ENCODE results near the gene PKD2L1. TPM values are rescaled to one million over a fixed set of nuclear protein-coding genes. Genes with fewer than 3 reads are reported as not detected.

The PKD2L1 gene
- total RNA-seq, 2 experiments from 2014 or later, result not detected

DNA sequence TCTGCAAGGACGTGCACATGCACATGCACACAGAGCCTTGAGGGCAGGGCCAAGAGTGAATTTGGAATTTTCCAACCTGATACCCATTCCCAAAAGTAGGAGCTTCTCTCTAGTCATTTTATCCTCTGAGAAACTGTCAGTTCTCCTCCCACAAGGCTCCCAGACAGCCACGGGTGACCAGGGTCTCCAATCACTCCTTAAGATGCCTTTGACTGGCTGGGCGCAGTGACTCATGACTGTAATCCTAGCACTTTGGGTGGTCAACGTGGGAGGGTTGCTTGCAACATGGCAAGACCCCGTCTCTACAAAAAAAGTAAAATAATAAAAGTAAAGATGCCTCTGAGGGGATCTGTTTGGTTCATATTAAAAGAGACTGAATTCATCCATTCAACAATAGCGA is 30.2 kb upstream of the PKD2L1 start:
- peaks cover 21% of the 10 kb centered on the region for H3K4me1 Mint-ChIP-seq
- no peak overlapping the region for H3K27ac Mint-ChIP-seq
- H3K4me3 Mint-ChIP-seq, result no peak overlapping the region
- H3K27me3 Mint-ChIP-seq, result no peaks in the 10 kb centered on the region
- peaks cover 75% of the 10 kb centered on the region for H3K36me3 Mint-ChIP-seq
- no peak for DNase-seq
- no peaks in the 10 kb centered on the region for H3K9me3 Mint-ChIP-seq

DNA sequence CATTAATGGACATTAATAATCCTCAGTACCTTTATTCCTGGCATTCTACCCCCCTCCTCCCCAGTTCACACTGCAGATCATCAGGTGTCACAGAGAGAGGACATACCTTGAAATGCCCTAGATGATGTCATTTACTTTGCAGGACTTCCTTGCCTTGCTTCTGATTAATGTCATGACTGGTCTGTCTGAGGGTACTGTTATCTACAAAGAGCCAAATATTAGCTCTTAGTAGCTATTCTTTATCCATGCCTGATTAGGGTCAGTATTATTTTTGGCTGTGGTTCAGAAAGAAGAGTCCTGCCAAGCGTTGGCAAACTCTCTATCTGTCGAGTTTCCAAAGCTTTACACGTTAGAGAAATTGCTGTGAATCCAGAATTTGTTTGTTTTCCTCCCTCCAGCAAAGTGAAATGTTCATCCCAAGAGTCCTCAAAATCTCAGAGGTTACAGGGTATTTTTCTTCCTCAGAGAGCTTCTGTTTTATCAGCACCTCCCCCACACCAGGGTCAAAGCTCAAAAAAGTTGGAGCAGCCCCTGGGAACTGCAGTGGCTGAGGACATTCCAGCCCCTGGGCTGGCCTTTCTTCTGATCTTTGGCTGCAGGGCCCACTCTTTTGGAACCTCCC is 29.6 kb upstream of the PKD2L1 start:
- no peaks in the 10 kb centered on the region for H3K27me3 Mint-ChIP-seq
- peaks cover 20% of the 10 kb centered on the region for H3K4me1 Mint-ChIP-seq
- no peaks in the 10 kb centered on the region for H3K9me3 Mint-ChIP-seq
- H3K27ac Mint-ChIP-seq, result no peak overlapping the region
- H3K36me3 Mint-ChIP-seq, result peaks cover 78% of the 10 kb centered on the region
- DNase-seq, result no peak
- H3K4me3 Mint-ChIP-seq, result no peak overlapping the region

DNA sequence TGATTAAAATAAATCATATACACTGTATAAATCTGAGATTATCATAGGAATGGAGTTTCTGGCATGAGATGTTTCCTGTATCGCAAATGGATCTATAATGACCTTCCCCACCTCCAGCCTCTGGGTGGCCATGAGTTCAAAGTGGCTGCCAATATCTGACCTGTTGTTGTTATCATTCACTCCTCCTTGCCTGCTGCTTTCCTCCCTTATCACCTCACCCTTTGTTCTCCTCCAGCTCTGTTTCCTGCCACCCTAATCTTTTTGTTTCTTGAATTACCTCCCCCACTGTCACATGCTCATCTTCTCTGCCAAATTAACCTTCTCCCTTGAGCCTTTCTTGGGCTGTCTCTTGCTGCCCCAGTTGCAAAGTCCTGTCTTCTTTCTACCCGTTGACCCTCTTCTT is 29.0 kb upstream of the PKD2L1 start:
- Mint-ChIP-seq H3K27me3 (no peaks in the 10 kb centered on the region), H3K9me3 (no peaks in the 10 kb centered on the region), H3K4me3 (no peak overlapping the region), H3K36me3 (peaks cover 79% of the 10 kb centered on the region), H3K27ac (no peak overlapping the region), H3K4me1 (peaks cover 20% of the 10 kb centered on the region)
- no peak for DNase-seq

DNA sequence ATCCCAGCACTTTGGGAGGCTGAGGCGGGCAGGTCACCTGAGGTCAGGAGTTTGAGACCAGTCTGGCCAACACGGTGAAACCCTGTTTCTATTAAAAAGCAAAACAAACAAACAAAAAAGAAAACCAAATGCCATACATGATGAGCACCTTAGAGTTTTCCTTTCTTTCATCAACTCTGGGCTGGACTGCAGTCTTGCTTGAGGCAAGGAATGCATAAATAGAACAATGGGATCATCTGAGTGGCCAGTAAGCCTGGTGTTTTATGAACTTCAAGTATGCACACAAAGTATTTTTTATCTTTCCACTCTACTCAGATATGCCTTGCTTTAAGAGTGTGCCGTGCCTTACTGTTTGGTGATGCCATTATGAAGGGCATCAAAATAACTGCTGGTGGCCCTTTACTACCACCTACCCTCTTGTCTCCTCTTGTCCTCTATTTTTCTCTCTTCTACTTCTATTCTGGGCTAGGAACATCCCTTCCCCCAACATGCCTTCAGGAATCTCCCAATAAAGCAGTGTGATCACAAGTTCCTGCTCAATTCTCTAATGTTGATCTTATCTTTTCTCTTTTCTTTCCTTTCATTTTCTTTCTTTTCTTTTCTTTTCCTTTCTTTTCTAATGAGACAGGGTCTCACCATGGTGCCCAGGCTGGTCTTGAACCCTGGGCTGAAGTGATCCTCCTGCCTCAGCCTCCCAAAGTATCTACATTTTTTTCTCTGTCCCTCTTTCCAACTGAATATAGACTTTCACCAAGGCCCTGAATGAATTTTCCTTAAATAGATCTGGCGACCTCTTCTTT is 27.2 kb upstream of the PKD2L1 start:
- Mint-ChIP-seq H3K27me3 (no peaks in the 10 kb centered on the region), H3K9me3 (no peaks in the 10 kb centered on the region), H3K27ac (no peak overlapping the region), H3K36me3 (peaks cover 82% of the 10 kb centered on the region), H3K4me1 (peaks cover 10% of the 10 kb centered on the region), H3K4me3 (no peak overlapping the region)
- DNase-seq, result no peak

DNA sequence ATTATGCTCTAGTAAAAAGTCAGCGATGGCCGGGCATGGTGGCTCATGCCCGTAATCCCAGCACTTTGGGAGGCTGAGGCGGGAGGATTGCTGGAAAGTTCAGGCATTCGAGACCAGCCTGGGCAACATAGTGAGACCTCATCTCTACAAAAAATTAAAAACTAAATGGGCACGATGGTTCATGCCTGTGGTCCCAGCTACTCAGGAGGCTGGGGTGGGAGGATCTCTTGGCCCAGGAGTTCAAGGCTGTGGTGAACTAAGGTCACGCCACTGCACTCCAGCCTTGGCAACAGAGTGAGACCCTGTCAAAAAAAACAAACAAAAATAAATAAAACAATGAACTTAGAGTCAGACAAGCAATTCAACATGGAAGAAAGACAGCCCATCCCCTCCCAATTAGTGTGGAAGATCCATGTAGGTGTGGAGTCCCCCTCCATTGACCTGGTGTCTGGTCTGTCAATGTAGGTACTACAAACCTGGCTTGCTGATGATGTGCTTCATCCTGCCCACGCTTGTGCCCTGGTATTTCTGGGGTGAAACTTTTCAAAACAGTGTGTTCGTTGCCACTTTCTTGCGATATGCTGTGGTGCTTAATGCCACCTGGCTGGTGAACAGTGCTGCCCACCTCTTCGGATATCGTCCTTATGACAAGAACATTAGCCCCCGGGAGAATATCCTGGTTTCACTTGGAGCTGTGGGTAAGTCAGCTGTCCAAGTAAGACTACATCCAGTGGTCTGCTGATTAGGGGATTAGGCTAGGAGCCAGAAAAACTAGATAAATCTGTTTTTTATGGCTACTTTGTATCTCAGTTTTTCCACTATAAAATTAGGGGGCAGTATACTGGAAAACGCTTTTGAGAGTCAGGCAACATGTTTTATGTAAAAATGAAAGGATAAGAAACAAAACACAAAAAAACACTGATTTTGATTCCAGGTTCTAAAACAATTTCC is 26.3 kb upstream of the PKD2L1 start:
- peaks cover 10% of the 10 kb centered on the region for H3K4me1 Mint-ChIP-seq
- no peak overlapping the region for H3K27ac Mint-ChIP-seq
- DNase-seq, result no peak
- no peak overlapping the region for H3K4me3 Mint-ChIP-seq
- H3K36me3 Mint-ChIP-seq, result peaks cover 84% of the 10 kb centered on the region
- no peaks in the 10 kb centered on the region for H3K27me3 Mint-ChIP-seq
- H3K9me3 Mint-ChIP-seq, result no peaks in the 10 kb centered on the region

DNA sequence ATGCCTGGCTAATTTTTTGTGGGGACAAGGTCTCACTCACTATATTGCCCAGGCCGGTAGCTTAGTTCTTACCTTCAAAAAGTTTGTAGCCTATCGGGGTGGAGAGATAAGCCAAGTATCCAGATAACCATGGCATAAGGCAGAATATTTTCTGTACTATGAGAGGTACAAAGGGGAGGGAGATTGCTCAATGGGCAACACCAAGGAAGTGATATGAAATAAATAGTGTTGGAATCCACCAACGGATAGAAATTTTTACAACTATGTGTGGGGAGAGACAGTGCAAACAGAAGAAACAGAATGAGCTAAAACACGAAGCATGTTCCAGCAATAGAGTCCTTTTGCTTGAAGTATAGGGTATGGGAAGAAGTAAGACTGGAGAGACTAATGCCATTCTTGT is 25.1 kb upstream of the PKD2L1 start:
- no peak overlapping the region for H3K27ac Mint-ChIP-seq
- no peaks in the 10 kb centered on the region for H3K9me3 Mint-ChIP-seq
- H3K4me1 Mint-ChIP-seq, result peaks cover 21% of the 10 kb centered on the region
- no peak overlapping the region for H3K4me3 Mint-ChIP-seq
- H3K27me3 Mint-ChIP-seq, result no peaks in the 10 kb centered on the region
- DNase-seq, result no peak
- H3K36me3 Mint-ChIP-seq, result peaks cover 85% of the 10 kb centered on the region

DNA sequence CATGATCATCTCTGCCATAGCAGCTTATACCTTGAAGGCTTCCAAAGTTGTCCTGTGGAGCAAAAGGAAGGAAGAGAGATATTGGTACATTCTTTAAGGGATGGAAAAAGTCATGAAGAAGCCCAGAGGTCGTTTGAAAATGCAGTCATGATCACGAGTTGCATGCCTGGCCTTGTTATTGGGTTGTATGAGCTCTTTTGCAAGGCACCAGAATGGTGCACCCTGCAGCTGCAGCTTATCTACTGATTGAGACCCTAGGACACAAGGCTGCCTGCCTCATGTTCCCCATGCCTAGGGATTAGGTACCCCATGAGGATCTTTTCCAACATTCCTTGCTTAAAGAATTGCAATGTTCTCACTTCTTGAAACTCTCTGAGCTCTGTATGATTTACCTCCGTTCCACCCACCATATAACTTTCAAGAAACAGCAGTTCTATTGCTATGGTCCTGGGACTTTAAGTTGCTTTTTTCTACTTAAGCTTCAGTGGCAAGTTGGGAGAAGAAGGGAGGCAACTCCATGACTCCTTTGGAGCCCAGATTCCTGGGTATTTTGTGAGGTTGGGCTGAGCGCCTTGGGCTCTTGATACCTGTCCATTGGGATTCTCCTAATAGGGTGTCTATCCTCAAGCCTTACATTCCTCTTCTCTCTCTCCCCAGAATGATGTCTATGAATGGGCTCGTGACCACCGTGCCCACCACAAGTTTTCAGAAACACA is 23.9 kb upstream of the PKD2L1 start:
- H3K4me3 Mint-ChIP-seq, result no peak overlapping the region

DNA sequence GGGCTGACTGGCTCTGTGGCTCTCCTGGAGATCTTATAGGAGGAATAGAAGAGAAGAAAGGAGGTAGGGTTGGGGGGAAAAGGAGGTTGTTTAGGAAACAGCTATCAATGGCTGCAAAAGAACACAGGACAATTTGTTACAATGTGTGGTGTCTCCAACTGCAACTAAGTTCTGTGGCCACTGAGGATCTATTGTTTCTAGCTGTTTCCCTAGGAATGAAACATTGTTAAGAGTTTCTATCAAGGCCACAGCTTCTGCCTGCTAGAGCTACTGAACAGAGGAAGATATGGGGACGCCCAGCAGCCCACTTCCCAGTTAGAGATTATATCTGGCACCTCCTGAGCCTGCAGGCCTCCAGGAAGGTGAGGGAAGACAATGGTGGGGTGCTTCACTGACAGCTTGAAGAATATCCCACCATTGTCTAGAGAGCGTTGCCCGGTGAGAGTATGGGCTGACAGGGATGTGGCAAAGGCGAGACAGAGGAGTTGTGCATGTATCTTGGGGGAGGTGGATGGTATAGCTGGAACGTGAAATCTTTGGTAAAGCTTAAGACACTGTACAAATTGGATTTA is 21.0 kb upstream of the PKD2L1 start:
- Mint-ChIP-seq H3K9me3 (no peaks in the 10 kb centered on the region), H3K27me3 (no peaks in the 10 kb centered on the region), H3K4me1 (peaks cover 38% of the 10 kb centered on the region), H3K4me3 (peak overlapping the region; percentile 95), H3K36me3 (peaks cover 87% of the 10 kb centered on the region), H3K27ac (no peak overlapping the region)
- DNase-seq, result no peak

More for the DNA sequence above, 23.9 kb upstream of the PKD2L1 start:
- no peak for DNase-seq
- Mint-ChIP-seq H3K27me3 (no peaks in the 10 kb centered on the region), H3K4me1 (peaks cover 28% of the 10 kb centered on the region), H3K36me3 (peaks cover 86% of the 10 kb centered on the region), H3K27ac (no peak overlapping the region), H3K9me3 (no peaks in the 10 kb centered on the region)

DNA sequence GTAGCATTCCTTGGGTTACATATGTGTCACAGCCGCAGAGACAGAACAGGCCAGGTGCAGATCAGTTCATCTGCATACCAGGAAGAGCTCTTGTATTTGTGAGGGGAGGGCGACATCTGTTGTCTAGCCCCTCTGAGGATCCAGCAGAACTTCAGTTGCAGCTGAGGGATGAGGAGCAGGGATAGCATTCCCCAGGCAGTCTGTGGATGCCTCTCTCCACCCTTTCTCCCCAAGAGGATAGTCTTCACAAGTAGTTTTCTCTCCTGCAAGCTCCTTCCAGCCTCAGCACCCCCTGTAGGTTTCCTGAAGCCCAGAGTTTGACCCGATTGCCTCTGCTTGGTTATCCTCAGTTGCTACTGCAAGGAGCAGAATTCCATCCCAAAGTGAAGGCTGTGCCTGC is 19.6 kb upstream of the PKD2L1 start:
- peak overlapping the region; percentile 95 for H3K4me3 Mint-ChIP-seq
- peaks cover 43% of the 10 kb centered on the region for H3K4me1 Mint-ChIP-seq
- H3K9me3 Mint-ChIP-seq, result no peaks in the 10 kb centered on the region
- H3K27me3 Mint-ChIP-seq, result no peaks in the 10 kb centered on the region
- peak overlapping the region; percentile 22 for H3K27ac Mint-ChIP-seq
- no peak for DNase-seq
- peaks cover 74% of the 10 kb centered on the region for H3K36me3 Mint-ChIP-seq

DNA sequence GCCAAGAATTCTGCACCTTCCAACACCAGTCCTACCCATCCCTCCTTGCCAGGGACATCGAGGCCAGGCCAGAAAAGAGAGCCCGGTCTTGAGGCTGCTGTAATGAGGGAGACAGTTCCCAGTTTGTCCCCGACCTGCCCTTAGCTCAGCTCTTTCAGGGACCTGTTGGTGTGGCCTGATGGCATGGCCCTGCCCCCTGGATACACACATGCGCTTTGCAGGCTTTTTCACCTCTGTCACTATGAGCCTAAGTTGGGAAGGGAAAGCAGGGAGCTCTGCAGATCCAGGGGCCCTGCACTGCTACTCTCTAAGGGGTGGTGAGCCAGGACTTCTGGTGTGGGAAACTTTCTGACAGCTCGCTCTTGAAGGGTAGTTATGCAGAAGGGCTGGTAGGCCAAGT is 19.1 kb upstream of the PKD2L1 start:
- Mint-ChIP-seq H3K9me3 (no peaks in the 10 kb centered on the region), H3K27ac (peak overlapping the region; percentile 22), H3K4me1 (peaks cover 45% of the 10 kb centered on the region), H3K4me3 (peak overlapping the region; percentile 95), H3K36me3 (peaks cover 68% of the 10 kb centered on the region), H3K27me3 (no peaks in the 10 kb centered on the region)
- no peak for DNase-seq

DNA sequence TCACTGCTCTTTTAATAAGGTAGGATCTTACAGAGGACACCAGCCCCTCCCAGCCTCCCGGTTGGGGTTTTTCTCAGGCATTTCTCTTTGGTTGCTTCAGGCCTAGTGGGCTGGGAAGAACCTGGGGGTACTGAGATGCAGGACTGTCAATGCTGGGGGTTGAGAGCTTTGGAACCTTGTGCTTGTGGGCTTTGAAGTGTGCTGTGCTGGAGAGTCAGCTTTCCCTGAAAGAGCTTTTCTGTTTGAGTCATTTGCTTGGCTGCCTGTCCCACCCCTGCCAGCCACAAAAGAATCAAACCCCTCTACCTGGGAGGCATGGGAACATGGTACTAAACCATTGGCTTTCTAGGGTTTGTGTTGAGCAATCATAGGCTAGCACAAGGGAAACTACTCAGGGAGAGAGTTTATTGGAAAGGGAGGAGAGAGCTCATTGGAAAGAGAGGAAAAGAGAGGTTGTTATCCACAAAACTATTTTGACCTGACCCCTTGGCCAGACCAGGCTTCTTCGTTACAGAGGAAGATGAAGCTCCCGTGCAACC is 18.4 kb upstream of the PKD2L1 start:
- no peak for DNase-seq
- Mint-ChIP-seq H3K27ac (no peak overlapping the region), H3K9me3 (no peaks in the 10 kb centered on the region), H3K4me3 (peak overlapping the region; percentile 95), H3K4me1 (peaks cover 45% of the 10 kb centered on the region), H3K27me3 (no peaks in the 10 kb centered on the region), H3K36me3 (peaks cover 62% of the 10 kb centered on the region)

DNA sequence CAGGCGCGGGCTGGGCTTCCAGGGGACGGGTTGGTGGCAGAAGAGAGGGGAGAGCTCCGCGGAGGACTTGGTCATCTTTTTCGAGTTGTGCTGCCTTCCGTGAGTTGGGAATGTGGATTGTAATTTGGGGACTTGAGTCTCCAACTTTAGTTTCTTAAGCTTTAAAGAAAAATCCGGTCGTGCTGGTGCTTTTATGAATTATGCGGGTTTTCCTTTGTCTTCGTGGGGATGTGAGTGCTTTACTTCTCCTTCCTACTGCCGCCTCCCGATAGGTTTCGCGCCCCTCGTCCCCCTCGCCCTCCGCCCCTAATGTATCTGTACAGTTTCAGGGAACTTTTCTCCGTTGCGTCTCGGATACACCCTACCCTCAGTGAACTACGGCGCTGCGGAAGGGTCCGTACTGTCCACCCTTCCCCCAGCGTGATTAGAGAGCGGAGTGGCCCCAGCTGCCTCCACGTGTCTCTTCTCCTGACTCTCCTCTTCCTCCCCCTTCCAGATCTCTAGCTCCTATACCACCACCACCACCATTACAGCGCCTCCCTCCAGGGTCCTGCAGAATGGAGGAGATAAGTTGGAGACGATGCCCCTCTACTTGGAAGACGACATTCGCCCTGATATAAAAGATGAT is 17.7 kb upstream of the PKD2L1 start:
- H3K36me3 Mint-ChIP-seq, result peaks cover 54% of the 10 kb centered on the region
- DNase-seq, result no peak

DNA sequence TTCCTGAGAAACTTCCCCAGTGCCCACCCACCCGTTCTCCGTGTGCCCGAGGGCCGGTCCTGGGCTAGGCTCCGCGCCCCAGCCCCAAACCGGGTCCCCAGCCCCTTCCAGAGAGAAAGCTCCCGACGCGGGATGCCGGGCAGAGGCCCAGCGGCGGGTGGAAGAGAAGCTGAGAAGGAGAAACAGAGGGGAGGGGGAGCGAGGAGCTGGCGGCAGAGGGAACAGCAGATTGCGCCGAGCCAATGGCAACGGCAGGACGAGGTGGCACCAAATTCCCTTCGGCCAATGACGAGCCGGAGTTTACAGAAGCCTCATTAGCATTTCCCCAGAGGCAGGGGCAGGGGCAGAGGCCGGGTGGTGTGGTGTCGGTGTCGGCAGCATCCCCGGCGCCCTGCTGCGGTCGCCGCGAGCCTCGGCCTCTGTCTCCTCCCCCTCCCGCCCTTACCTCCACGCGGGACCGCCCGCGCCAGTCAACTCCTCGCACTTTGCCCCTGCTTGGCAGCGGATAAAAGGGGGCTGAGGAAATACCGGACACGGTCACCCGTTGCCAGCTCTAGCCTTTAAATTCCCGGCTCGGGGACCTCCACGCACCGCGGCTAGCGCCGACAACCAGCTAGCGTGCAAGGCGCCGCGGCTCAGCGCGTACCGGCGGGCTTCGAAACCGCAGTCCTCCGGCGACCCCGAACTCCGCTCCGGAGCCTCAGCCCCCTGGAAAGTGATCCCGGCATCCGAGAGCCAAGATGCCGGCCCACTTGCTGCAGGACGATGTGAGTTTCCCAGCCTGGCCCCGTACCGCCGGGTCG is 16.9 kb upstream of the PKD2L1 start, which contains the start of gene SCD:
Gene SCD (plus strand): TSS at position 469 of the 803 bp plus-strand sequence. CDS start 272 bp downstream, at position 741.
- peaks cover 49% of the 10 kb centered on the region for H3K4me1 Mint-ChIP-seq
- H3K9me3 Mint-ChIP-seq, result no peaks in the 10 kb centered on the region
- DNase-seq, result peak; percentile 89
- peak within 1 kb of the TSS; percentile 89 for H3K27ac Mint-ChIP-seq
- peaks cover 47% of the 10 kb centered on the region for H3K36me3 Mint-ChIP-seq
- H3K4me3 Mint-ChIP-seq, result peak within 1 kb of the TSS; percentile 95
- no peaks in the 10 kb centered on the region for H3K27me3 Mint-ChIP-seq

More for the DNA sequence above, 17.7 kb upstream of the PKD2L1 start:
- H3K27me3 Mint-ChIP-seq, result no peaks in the 10 kb centered on the region
- peak overlapping the region; percentile 95 for H3K4me3 Mint-ChIP-seq
- peaks cover 45% of the 10 kb centered on the region for H3K4me1 Mint-ChIP-seq
- peak overlapping the region; percentile 89 for H3K27ac Mint-ChIP-seq
- no peaks in the 10 kb centered on the region for H3K9me3 Mint-ChIP-seq
